OCI-LY1 (cell line): ENCODE measurements around the gene DCTN3.
A peak's percentile ranks its signal among the peaks of the same experiment; 100 is the strongest.

Source experiments
- H2AFZ ChIP-seq: fragments of 200-600 bp; sonication (generic), shearing (Covaris generic); 2 replicates; pipeline ENCODE4 v1.6.0; 2014; ENCODE audit warnings: antibody characterized with exemption, mild to moderate bottlenecking, low read length
- H3F3A ChIP-seq: fragments of 200-600 bp; sonication (generic), shearing (Covaris generic); 2 replicates; pipeline ENCODE4 v1.6.0; 2014; ENCODE audit warnings: mild to moderate bottlenecking, antibody characterized with exemption, low read length, moderate library complexity; ENCODE audit not compliant: insufficient read depth
- H3K27ac ChIP-seq: fragments of 200-600 bp; sonication (generic); 2 replicates; pipeline ENCODE4 v1.5.1; 2014; ENCODE audit warnings: low read length, mixed run types, mild to moderate bottlenecking, low read depth; ENCODE audit not compliant: poor library complexity, severe bottlenecking
- H3K27me3 ChIP-seq: fragments of 200-600 bp; sonication (generic); 2 replicates; pipeline ENCODE4 v1.6.0; 2014; ENCODE audit warnings: antibody characterized with exemption, mild to moderate bottlenecking, low read length, moderate library complexity; ENCODE audit not compliant: insufficient read depth
- H3K36me3 ChIP-seq: fragments of 200-600 bp; sonication (generic); 2 replicates; pipeline ENCODE4 v1.6.1; 2014; ENCODE audit warnings: mild to moderate bottlenecking, antibody characterized with exemption, low read length, moderate library complexity, mixed read lengths; ENCODE audit not compliant: insufficient read depth
- H3K4me1 ChIP-seq: fragments of 200-600 bp; sonication (generic); 2 replicates; pipeline ENCODE4 v1.5.1; 2014; ENCODE audit warnings: mild to moderate bottlenecking, low read length, moderate library complexity; ENCODE audit not compliant: insufficient read depth, severe bottlenecking
- H3K4me2 ChIP-seq: fragments of 200-600 bp; sonication (generic), shearing (Covaris generic); 2 replicates; pipeline ENCODE4 v1.6.1; 2014; ENCODE audit warnings: low read length
- H3K4me3 ChIP-seq: fragments of 200-600 bp; sonication (generic); 2 replicates; pipeline ENCODE4 v1.5.1; 2014; ENCODE audit warnings: low read length, low read depth, mild to moderate bottlenecking, mixed read lengths; ENCODE audit not compliant: poor library complexity, severe bottlenecking
- H3K79me2 ChIP-seq: fragments of 200-600 bp; shearing (Covaris generic); 2 replicates; pipeline ENCODE4 v1.6.1; 2016; ENCODE audit warnings: mixed run types, low read length, mixed read lengths; ENCODE audit not compliant: insufficient read depth
- H3K9ac ChIP-seq: fragments of 200-600 bp; sonication (generic), shearing (Covaris generic); 2 replicates; pipeline ENCODE4 v1.6.1; 2014; ENCODE audit warnings: mild to moderate bottlenecking, low read length, mixed read lengths
- H3K9me2 ChIP-seq: fragments of 200-600 bp; sonication (generic), shearing (Covaris generic); 2 replicates; pipeline ENCODE4 v1.6.1; 2014; ENCODE audit warnings: low read depth, mild to moderate bottlenecking, low read length, mixed read lengths
- H3K9me3 ChIP-seq: fragments of 200-600 bp; shearing (Covaris generic); 2 replicates; pipeline ENCODE4 v1.6.1; 2014; ENCODE audit warnings: low read length, mixed read lengths
- H4K20me1 ChIP-seq: fragments of 200-600 bp; sonication (generic), shearing (Covaris generic); 2 replicates; pipeline ENCODE4 v1.6.0; 2016; ENCODE audit warnings: mild to moderate bottlenecking, low read length; ENCODE audit not compliant: insufficient read depth
- CTCF ChIP-seq: fragments of 200-600 bp; sonication (generic), shearing (Covaris generic); IDR thresholded peaks from 2 replicates; pipeline ENCODE4 v1.5.1; 2017; ENCODE audit warnings: mild to moderate bottlenecking, antibody characterized with exemption, low read length, moderate library complexity, mixed read lengths
- EZH2 ChIP-seq: fragments of 200-600 bp; sonication (generic), shearing (Covaris generic); IDR thresholded peaks from 2 replicates; pipeline ENCODE4 v1.8.0; 2017; ENCODE audit warnings: borderline replicate concordance, mixed run types, mild to moderate bottlenecking, antibody characterized with exemption, low read length, moderate library complexity, mixed read lengths

DCTN3 gene

GRCh38 chr9:34611251-34611810 is 9.0 kb downstream of the DCTN3 start:
- H2AFZ ChIP-seq: no peak overlapping the region
- H3K4me1 ChIP-seq: peaks cover 20% of the 10 kb centered on the region
- H3K9me3 ChIP-seq: no peaks in the 10 kb centered on the region
- H3K79me2 ChIP-seq: no peaks in the 10 kb centered on the region
- no peaks in the 10 kb centered on the region for H3K9me2 ChIP-seq
- H3K4me3 ChIP-seq: peak overlapping the region; percentile 98
- H3K27me3 ChIP-seq: no peaks in the 10 kb centered on the region
- H4K20me1 ChIP-seq: no peaks in the 10 kb centered on the region
- peak overlapping the region; percentile 93 for H3K4me2 ChIP-seq
- H3K9ac ChIP-seq: peak overlapping the region; percentile 92
- H3K36me3 ChIP-seq: peaks cover 19% of the 10 kb centered on the region
- no peaks in the 10 kb centered on the region for H3F3A ChIP-seq
- peak overlapping the region; percentile 45 for H3K27ac ChIP-seq
- no peak for TF ChIP-seq CTCF
- no peak for TF ChIP-seq EZH2

DNA sequence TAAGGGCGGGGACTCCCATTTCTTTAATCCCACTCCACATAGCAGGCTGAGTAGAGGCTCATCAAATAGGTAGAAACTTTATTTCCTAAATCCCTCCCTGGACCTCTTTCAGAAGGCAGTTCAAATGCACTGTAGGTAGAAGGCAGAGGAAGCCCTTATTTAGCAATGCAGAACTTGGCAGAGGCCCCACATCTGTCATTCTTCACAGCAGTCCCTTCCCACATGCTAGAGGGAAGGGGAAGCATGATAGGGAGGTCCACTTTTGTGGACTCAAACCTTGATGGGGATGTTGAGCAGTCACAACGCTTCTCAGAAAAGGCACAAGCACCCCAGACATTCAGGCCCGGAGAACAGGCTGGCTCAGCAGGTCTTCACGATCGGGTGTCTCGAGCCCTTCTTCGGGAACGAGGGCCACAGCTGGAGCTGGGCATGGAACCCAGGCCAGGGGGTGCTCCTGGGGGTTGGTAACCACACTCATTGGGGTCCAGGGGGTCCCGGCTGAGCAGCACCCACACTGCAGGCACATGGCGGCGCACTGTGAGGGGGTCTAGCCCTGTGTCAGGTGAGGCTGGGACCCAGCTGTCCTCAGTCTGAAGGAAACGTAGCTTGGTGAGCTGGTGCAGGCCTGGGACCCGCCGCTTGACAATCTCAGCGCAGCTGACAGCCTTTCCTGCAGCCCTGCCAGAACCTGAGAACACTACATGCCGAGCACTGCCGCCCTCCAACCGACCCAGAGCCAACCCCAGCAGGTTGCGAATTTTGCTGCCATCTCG is 9.7 kb downstream of the DCTN3 start:
- peak overlapping the region; percentile 93 for H3K4me2 ChIP-seq
- no peak overlapping the region for H3K27ac ChIP-seq
- H3K4me3 ChIP-seq: peak overlapping the region; percentile 98

DNA sequence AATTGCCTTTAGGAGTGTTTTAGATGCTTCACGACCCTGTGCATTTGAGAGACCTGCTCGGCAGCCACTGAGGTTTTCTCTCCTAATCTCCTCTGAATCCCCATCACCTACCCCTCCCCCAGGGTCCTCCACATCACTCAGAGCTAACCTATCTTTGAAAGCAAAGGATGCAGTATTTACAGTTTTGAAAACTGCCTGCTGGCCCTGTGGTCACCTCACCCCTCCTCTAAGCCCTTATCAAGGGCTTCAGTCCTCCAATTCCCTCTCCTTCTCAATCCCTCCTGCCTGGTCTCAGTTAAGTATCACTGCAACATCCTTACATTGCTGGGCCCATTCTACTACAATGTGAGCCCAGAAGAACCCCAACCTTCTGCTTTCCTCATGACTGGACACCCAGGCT is 13.0 kb downstream of the DCTN3 start:
- Histone ChIP-seq H3K9me3 (no peaks in the 10 kb centered on the region), H3F3A (no peaks in the 10 kb centered on the region), H3K4me3 (no peak overlapping the region), H3K36me3 (peaks cover 13% of the 10 kb centered on the region), H3K4me1 (peaks cover 15% of the 10 kb centered on the region), H2AFZ (no peak overlapping the region), H3K27me3 (no peaks in the 10 kb centered on the region), H3K79me2 (no peaks in the 10 kb centered on the region), H3K9me2 (no peaks in the 10 kb centered on the region), H3K27ac (no peak overlapping the region), H4K20me1 (no peaks in the 10 kb centered on the region), H3K9ac (no peak overlapping the region), H3K4me2 (no peak overlapping the region)
- TF ChIP-seq CTCF: no peak
- no peak for TF ChIP-seq EZH2

More for the DNA sequence above, 9.7 kb downstream of the DCTN3 start:
- H3K27me3 ChIP-seq: no peaks in the 10 kb centered on the region
- no peaks in the 10 kb centered on the region for H3K9me3 ChIP-seq
- no peaks in the 10 kb centered on the region for H3F3A ChIP-seq
- peaks cover 20% of the 10 kb centered on the region for H3K4me1 ChIP-seq
- no peak overlapping the region for H2AFZ ChIP-seq
- no peaks in the 10 kb centered on the region for H3K79me2 ChIP-seq
- H4K20me1 ChIP-seq: no peaks in the 10 kb centered on the region
- H3K36me3 ChIP-seq: peaks cover 13% of the 10 kb centered on the region
- TF ChIP-seq CTCF (no peak), EZH2 (no peak)
- H3K9ac ChIP-seq: peak overlapping the region; percentile 92; the same call in 1 of the 2 replicates
- no peaks in the 10 kb centered on the region for H3K9me2 ChIP-seq
